Muscle of back (tissue), 11 donors: ENCODE results near the gene OSBPL3. TPM values are rescaled to one million over a fixed set of nuclear protein-coding genes. Genes with fewer than 3 reads are reported as not detected.

Source experiments
- DNase-seq, 3 donors: peaks; one replicate each; pipeline versions ENCODE4 v3.0.0 to v3.0.0-alpha.2; 2013
- polyA plus RNA-seq, 10 donors: library from polyadenylated mRNA; unstranded; fragments of 120-200 nt; gene quantifications; one replicate each; pipeline ENCODE4 v1.2.1, GENCODE V29; 2013; ENCODE audit not compliant: insufficient read length in 10 of 10

OSBPL3 gene
- polyA plus RNA-seq, 10 donors: 2.9 to 5.9 (median 3.8) TPM

DNA sequence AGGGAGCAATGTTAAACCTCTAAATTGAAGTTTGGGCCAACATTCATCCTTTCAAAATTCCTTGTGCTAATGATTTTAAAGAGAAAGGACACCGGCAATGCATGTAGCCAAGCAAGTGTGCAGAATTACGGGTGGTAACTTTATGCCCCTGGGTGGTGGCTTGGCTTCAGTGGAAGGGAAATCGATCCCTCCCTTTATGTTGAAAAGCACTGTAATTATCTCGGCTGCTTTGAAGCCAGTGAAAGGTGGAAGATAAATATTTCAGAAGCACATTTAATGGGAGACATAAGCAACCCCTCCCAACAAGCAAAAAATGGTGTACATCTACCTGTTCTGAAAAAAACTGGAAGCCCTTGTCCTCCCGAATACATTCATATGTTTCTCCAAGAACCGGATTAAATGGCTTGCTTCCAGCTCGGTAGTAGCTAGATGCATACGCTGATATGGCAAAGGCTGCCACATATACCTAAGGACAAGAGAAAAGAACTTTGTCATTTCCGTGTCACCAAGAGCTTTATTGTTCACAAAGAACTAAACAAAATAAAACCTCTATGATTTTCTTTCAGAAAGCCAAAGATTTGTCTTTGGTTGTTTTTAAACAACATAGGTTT, 149.4 kb downstream of the OSBPL3 start:
- no peak for DNase-seq

DNA sequence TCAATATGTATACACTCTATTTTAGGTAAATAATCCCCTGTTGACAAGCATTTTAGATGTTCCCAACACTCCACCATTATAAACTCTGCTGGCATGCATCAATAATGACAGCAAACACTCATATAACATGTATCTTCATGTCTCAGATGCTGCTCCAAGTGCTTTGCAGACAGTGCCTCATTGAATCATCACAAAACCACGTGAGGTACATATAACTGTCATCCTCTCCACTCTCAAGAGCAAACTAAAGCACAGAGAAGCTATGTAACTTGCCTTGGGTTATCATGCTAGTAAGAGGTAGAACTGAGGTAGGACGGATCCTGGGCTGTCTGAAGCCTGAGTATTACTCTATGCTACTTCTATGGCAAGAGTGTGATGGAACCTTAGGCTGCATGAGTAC, 150.2 kb downstream of the OSBPL3 start:
- no peak for DNase-seq

DNA sequence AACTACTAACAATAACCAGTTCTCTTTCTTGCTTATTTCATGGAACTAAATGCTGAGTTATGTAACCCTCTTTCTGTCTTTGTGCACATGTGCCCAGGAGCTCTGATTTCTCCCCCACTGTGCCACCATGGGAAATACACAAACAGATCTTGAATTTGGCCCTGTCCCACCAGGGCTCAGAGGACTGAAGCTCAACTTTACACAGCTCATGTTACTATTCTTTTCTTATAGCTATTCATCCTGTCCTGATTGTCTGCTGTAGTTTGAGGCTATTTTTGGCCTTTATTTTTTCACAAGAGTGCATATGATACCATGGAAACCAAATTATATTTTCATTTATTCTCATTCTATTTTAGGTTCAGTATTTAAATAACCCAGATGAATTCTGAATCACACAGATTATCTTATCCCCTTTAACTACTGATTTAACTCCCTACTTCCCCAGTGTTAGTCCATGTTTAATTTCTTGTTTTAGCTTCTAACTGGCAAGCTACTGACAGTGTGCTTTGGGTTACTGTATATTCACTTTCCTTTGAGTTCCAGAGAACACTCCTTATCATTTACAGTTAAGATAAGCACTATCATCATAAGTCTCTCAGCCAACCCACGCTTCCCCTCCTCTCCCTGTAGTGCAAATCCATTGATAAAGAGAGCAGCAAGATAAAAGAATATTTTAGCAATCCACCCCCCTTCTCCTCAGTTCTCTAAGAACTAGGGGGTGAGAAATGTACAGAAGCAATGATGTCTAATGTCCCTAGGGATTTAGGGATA, 150.9 kb downstream of the OSBPL3 start:
- peak in 2 of 3 donors; percentile 45 to 63 for DNase-seq

DNA sequence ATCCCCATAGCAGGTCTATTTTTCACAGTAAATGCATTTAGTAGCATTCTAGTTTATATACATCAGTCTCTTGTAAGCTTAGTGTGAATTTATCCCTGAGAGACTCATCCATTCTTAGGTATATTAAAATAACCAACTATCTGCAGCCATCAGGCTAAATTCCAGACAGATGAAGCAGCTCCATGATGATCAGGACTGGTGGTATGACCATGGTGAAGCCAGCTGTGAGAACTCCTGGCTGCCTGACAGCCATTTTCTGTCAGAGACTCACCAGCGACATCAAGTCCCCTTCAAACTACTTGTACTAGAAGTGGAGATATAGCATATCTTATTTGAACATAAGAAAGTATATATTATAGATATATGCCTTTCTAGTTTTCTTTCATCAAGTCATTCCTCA, 152.4 kb downstream of the OSBPL3 start:
- DNase-seq: no peak

DNA sequence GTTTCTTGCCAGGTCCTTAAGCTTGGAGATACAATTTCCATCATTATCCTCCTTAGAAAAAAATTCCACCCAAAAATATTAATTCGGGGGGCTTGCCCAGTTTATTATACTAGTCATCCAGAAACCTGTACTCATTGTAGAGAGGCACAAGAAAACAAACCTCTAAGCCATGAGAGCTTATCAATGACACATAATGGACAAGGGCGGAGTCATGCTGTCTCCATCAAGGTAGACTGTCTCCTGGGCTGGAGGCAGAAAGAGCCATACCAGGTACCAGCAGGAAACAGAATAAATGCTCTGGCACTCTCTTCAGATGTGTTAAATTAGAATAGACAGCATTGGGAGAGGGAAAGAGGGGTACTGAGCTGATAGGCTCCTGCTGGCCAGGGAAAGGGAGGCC, 153.0 kb downstream of the OSBPL3 start:
- DNase-seq: no peak

DNA sequence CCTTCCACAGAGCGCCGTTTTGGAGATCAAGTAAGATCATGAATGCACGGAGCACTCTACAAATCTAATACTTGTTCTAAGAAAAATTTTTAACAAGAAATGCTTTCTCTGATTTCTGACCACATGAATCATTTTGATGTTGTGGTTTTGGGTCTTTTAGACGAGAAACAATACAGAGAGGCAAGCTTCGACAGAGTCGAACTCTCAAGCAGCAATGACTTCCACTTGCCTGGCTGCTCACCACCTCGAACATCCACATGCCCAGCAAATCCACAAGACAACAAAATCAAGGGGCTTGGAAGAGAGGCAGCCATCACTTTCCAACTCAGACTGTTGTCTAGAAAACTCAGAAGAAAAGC, 153.3 kb downstream of the OSBPL3 start:
- DNase-seq: no peak

DNA sequence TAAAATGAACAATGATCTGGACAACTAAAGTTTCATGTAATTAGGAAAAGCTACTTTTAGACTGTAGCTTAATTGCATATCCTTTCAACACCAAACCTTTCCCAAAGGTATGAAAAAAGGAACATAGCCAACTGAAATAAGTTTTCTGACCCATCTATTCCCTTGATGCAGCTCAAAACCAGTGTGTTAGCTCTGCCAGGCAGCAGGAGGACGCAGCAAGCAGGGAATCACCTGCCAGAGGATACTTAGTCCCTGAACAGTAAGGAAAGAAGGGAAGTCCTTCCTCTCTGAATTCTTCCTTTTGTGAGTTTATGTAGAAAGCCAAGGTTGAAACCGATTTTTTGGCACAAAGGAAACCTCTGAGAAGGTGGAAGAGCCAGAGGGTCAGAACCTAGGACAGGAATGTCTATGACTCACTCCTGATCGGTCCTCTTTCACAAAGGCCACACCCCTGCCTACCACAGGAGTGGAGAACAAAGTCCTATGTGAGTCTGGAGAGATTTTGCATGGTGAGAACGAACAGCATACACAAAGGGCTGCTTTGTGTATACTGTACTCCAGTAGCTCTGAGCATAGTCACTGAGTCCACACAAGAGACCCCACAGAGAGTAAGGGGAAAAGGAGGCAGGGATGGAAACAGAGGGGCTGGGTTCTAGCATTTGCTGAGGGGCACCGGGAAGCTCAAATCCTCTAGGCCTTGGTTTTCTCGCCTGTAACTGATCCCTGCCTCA, 153.9 kb downstream of the OSBPL3 start:
- no peak for DNase-seq

DNA sequence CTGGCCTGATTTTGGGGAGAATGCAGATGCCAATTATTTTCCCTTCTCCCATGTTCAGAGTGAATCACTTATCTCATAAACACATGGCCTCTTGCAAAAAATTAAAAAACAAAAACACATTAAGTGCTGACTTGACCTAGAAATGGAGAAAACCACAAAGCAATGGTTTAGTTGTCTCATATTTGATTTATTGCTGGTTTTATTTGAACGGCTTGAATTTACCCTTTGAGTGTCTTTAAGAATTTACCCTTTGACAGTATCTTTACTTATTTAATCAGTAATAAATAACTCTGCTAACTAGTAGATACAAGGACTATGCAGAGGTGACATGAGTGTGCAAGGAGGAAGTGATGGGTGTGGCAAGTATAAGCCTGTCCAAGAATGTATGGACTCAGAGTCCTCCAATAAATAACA, 154.6 kb downstream of the OSBPL3 start:
- DNase-seq: no peak

DNA sequence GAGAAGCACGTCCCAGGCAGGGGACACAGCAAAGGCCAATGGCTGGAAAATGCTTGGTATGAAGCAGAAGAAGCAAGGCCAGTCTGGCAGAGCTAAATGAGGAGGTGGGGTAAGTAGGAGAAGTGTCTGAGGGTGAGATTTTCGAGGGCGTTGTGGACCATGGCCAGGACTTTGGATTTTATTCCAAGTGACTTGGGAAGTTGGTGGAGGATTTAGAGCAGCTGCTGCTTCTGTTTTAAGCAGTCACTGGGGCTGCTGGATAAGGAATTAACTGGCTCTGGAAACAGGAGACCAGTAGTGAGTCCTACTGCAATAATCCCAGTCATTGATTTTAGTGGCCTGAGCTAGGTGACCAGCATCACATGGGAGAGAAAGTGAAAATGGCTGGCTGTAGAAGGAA, 155.1 kb downstream of the OSBPL3 start:
- peak in 1 of 3 donors; percentile 26 for DNase-seq

DNA sequence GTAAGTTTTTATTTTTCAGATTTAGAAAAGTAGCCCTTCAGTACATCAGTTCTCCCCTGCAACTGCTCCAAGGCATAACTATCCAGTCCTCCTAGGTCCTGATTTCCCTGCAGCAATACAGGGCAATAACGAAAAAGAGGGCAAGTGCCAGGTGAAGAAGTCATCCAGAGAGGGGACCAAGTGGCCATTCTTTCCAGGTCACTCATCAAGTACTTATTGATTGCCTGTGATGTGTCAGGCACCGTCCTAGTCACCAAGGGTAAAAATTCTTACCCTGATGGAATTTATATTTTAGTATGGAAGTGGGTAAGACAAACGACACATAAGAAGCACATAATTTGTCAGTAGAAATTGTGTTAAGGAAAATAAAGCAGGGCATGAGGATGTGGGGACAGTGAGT, 155.6 kb downstream of the OSBPL3 start:
- no peak for DNase-seq

DNA sequence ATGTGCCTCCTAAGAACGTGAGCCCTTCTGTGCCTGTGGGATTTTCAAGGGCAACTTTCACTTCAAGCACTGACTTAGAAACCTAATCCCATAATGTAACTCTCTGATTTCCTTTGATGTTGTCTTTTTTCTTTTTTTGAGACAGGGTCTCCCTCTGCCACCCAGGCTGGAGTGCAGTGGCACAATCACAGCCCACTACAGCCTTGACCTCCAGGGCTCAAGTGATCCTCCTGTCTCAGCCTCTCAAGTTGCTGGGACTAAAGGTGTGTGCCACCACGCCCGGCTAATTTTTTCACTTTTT, 158.3 kb downstream of the OSBPL3 start:
- DNase-seq: no peak

DNA sequence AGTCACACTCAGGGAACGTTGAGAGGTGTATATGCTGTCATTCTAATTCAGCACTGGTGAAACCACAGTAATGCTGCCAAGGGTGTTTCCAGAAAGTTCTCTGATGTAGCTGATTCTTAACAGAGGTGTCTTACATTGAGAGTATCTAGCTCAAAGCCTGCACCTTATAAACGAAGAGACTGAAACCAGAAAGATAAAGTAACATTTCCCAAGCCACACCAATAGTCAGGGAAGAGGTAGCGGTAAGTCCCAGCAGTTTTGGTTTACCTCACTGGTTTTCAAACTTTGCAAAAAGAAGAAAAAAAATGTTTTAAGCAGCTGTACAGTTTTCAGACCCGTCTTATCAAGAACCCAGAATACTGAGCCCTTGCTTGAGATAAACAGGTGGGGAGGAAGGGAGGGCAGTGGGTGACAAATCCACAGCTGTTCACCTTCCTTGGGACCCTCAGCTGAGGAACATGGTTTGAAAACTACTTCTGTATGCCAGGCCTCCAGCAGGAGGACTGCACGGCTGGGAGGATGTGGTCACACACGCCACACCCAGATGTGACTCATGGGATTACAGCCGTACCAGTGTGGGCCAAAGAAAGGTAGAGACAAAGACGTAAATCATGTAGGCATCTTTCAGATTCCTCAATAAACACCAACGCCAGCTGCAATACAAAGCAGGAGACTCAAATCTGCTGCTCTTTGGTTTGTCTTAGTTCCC, 158.8 kb downstream of the OSBPL3 start:
- peak in 2 of 3 donors; percentile 33 to 69 for DNase-seq

DNA sequence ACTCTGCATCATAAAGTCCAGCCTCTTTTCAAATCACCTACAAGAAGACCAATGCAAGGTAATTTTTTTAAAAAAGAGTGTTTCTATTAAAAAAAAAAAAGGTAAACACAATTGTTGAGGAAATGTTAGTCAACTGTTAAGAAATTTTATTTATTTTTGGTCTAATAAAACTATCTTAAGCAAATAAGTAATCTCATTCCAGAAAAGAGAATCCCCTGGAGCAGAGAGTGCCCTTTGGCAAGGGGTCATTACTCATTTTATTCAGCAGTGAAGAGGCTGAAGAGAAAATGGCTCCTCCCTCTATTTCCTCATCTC, 159.3 kb downstream of the OSBPL3 start:
- DNase-seq: no peak

DNA sequence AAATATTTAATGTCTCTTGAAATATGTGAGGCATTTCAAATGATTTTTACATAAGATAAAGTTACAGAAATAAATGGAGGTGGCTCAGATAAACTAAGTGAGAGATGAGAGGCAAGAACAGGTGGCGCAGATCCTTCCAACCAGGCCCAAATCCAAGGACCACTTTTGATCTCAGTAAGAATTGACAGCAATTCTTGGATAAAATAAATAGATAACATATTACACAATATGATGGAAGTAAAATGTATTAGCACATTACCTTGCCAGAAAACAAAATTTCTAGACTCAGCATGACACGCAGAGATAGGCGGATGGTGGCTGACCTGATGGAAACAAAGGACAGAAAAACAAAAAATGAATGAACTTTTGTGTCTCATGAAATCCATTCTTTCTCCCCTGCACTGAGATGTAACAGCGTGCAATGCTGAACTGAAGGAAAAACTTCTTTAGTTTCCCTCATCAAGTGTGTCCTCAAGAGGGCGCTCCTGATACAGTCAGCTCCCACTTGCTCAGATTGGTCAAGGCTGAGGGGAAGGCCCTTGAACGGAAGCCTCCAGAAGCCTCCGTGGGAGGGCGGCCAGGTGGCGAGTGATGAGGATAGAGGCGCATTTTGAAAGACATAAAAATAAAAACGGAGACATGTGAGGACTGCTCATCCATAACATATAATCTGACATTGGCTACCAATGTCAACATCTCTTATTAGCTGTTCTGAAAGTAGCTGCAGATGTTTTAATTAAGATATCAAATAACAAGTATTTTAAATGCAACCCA, 159.9 kb downstream of the OSBPL3 start:
- DNase-seq: peak; percentile 81 to 88 (median 86)

DNA sequence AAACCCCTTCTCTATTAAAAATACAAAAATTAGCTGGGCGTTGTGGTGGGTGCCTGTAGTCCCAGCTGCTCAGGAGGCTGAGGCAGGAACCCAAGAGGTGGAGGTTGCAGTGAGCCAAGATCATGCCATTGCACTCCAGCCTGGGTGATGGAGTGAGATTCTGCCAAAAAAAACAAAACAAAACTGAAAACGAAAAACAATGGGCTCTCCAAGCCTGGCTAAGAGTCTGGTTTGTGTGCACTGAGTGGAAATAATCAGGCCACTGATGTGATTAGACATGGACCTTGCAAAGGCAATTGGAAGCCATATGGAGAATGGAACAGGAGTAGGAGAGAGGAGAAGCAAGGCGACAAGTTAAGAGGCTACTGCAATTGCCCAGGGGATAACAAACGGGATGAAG, 162.6 kb downstream of the OSBPL3 start:
- DNase-seq: no peak

DNA sequence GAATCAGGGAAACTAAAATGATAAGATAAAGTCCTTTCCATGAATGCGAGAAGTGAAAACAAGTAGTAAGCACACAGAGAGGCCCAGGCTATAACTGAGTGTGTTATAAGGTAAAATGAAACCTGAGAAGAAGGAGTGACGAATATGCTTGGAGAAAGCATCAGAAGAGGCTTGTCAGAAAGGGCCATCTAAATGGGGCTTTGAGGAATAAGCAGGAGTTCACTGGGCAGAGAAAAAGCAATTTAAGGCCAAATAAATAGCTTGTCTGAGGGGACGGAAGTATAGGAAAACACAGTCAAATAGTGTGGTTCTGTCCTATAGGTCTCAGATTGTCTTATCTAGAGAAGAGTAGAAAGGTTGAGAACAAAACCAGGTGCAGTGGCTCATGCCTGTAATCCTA, 163.1 kb downstream of the OSBPL3 start:
- DNase-seq: no peak

DNA sequence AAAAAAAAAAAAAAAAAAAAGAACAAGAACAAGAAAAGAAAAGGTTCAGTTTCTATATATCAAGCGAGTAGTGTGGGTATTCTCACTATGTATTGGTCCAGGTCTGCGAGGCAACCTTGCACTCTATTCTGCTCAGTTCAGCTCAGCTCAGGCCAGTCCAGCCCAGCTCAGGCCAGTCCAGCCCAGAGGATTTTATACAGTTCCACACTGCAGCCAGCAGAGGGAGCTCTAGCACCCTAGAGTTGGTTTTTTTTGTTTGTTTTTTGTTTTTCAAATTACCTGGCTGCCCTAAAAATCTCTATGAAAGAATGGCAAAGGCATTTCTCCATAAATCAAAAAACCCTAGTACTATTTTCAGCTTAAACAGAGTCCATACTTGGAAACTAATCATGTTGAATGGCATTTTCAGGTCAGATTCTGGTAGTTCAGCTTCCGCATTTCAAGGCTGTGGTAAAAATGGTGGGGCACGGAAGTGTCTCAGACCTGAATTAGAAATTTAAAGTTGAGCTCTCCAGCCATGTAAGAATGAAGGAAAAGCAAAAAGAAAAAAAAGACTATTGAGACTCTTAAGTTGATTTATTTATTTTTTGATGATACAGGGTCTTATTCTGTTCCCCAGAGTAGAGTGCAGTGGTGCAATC, 167.6 kb downstream of the OSBPL3 start:
- DNase-seq: peak in 2 of 3 donors; percentile 56 to 75

DNA sequence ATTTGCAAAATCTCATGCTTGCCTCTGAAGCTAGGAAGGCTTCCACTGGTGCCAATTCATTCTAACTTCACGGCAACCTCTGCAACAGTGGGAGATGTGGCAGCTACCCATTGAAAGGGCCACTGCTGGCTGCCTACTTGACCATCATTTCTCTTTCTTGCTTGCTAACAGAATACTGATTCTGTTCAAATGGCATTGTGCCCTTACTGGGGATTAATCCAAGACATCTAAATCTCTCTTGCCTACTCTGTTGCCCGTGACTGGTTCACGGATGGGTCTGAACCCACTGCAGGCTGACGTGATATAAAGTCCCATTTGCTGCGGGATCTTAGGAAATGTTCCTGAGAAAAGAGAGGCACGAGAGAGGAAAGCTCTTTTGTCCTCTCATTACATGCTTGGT, 171.5 kb downstream of the OSBPL3 start:
- no peak for DNase-seq

DNA sequence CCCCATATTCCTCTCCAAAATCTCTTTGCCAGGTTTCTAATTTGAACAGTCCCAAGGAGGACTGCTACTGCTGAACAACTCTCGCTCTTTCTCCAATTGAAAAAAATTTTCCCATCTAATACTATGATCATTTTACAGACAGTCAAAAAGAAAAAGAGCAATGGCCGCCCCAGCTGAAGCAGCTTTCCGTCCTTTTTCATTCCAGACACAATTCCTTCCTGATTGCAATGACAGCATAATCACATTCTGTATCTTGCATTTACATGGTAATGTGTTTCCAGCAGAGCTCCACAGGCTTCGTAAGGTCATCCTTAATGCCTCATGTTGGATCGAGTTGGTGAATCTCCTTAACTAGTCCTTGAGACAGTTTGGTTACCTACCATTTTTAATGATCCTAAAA, 177.7 kb downstream of the OSBPL3 start:
- no peak for DNase-seq

DNA sequence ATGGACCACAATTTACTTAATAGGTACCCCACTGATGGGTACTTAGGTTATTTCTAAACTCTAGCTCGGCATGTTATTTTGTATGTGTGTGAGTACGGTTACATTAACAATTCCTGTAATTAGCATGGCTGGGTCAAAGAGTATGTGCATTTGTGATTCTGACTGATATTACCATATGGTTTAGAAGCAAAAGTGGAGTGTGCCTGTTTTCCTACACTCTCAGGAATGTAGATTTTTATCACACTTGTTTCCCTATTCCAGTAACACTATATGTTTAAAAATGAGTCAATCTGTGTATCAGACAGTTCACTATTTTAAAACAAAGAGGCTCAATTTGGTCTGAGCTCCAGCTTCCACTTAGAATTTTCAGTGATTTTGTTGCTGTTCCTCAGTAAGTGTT, 178.1 kb downstream of the OSBPL3 start:
- DNase-seq: no peak

DNA sequence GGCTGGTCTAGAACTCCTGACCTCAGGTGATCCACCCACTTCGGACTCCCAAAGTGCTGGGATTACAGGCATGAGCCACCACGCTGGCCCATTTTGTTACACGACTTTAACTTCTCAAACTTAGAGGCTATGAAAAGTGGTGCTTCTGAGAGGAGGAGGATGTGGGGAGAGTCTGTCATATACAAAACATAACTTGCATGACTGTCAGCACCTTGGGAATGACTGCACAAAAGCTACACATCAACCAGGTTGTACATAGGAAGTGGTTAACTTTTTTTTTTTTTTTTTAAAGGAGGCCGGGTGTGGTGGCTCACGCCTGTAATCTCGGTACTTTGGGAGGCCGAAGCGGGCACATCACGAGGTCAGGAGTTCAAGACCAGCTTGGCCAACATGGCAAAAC, 179.3 kb downstream of the OSBPL3 start:
- no peak for DNase-seq

DNA sequence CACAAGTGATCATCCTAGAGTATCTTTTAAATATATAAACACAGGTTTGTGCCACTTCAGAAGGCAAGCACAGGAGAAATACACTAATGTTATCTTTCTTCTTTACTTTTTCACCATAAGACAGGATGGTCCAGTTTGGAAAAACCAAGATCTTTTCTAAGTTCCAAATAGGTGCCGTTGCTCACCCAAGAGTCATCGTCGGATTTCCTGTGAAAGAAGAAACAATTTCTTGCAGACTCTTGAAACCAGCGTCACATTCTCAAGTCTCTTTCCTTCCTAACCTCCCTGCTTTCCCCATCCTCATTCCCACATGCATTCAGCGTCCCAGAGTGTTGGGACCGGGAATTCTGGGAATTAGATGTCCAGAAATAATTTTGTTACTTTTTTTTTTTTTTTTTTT, 179.9 kb downstream of the OSBPL3 start:
- no peak for DNase-seq
